Progenitor cell of endocrine pancreas (in vitro differentiated cells): Measurements from ENCODE around the gene YTHDF1. TPM values are rescaled to one million over a fixed set of nuclear protein-coding genes. Genes with fewer than 3 reads are reported as not detected.

ENCODE experiments used
- DNase-seq: peaks from one replicate; pipeline ENCODE4 v3.0.0; 2021; ENCODE audit warnings: low spot score; ENCODE audit not compliant: unreplicated experiment
- H3K27ac Mint-ChIP-seq: 2 replicates; pipeline ENCODE4 v1.8.0; 2021; ENCODE audit warnings: mild to moderate bottlenecking, moderate library complexity, mixed read lengths
- H3K27me3 Mint-ChIP-seq: 2 replicates; pipeline ENCODE4 v1.8.0; 2021; ENCODE audit warnings: mixed read lengths
- H3K36me3 Mint-ChIP-seq: 2 replicates; pipeline ENCODE4 v1.8.0; 2022; ENCODE audit warnings: mixed read lengths; ENCODE audit not compliant: insufficient read depth
- H3K4me1 Mint-ChIP-seq: 2 replicates; pipeline ENCODE4 v1.8.0; 2021; ENCODE audit warnings: low read depth, mixed read lengths
- H3K4me3 Mint-ChIP-seq: 2 replicates; pipeline ENCODE4 v1.8.0; 2021; ENCODE audit warnings: low read depth, mild to moderate bottlenecking, moderate library complexity, mixed read lengths
- H3K9me3 Mint-ChIP-seq: 2 replicates; pipeline ENCODE4 v1.8.0; 2021; ENCODE audit warnings: low read depth, mixed read lengths
- CTCF ChIP-seq: fragments of 200-600 bp; sonication (generic); IDR thresholded peaks from one replicate; pipeline ENCODE4 v1.5.0; 2021; ENCODE audit warnings: antibody characterized with exemption, mild to moderate bottlenecking; ENCODE audit not compliant: unreplicated experiment
- long read RNA-seq: library from polyadenylated mRNA; unstranded; transcript quantifications from one replicate; pipeline ENCODE4 v2.0.0, GENCODE V29; 2020
- total RNA-seq: library from RNA; stranded (reverse); gene quantifications from 2 replicates; pipeline ENCODE4 v1.2.1, GENCODE V29; 2021

YTHDF1 gene
- 51.2 and 53.8 TPM in 2 replicates for total RNA-seq
- long read RNA-seq, partial matches to known transcripts = 16 of 21 reads
- long read RNA-seq, other reads (novel, unspliced or antisense) = 5 of 21 reads

- Mint-ChIP-seq H3K4me3 (peak within 1 kb of the TSS; percentile 99), H3K27me3 (peaks cover 9% of the 10 kb centered on the region), H3K4me1 (peaks cover 28% of the 10 kb centered on the region), H3K36me3 (peaks cover 16% of the 10 kb centered on the region), H3K27ac (peak within 1 kb of the TSS; percentile 98), H3K9me3 (no peaks in the 10 kb centered on the region)
- no peak for TF ChIP-seq CTCF
- peak; percentile 95 for DNase-seq
Observed at GRCh38 chr20:63216041-63216848, at the start of gene YTHDF1. Gene YTHDF1 (minus strand): TSS chr20:63216131. CDS start chr20:63215892, 239 bp downstream.

- TF ChIP-seq CTCF = no peak
- no peak for DNase-seq
- Mint-ChIP-seq H3K36me3 (no peaks in the 10 kb centered on the region), H3K27me3 (peaks cover 10% of the 10 kb centered on the region), H3K4me3 (no peak overlapping the region), H3K9me3 (no peaks in the 10 kb centered on the region), H3K27ac (no peak overlapping the region), H3K4me1 (peaks cover 6% of the 10 kb centered on the region)
Observed at GRCh38 chr20:63264519-63264918, 48.6 kb upstream of the YTHDF1 start.

- DNase-seq = no peak
- Mint-ChIP-seq H3K36me3 (no peaks in the 10 kb centered on the region), H3K27ac (no peak overlapping the region), H3K27me3 (peaks cover 12% of the 10 kb centered on the region), H3K9me3 (no peaks in the 10 kb centered on the region), H3K4me1 (peaks cover 6% of the 10 kb centered on the region), H3K4me3 (no peak overlapping the region)
- no peak for TF ChIP-seq CTCF
Observed at GRCh38 chr20:63264000-63264399, 48.1 kb upstream of the YTHDF1 start.

- Mint-ChIP-seq H3K27ac (peak overlapping the region; percentile 31), H3K36me3 (no peaks in the 10 kb centered on the region), H3K27me3 (peaks cover 18% of the 10 kb centered on the region), H3K4me1 (peaks cover 6% of the 10 kb centered on the region), H3K4me3 (no peak overlapping the region), H3K9me3 (no peaks in the 10 kb centered on the region)
- no peak for DNase-seq
- no peak for TF ChIP-seq CTCF
Observed at GRCh38 chr20:63262836-63263235, 46.9 kb upstream of the YTHDF1 start.

- peaks cover 22% of the 10 kb centered on the region for H3K27me3 Mint-ChIP-seq
- no peaks in the 10 kb centered on the region for H3K36me3 Mint-ChIP-seq
- no peak overlapping the region for H3K27ac Mint-ChIP-seq
- peaks cover 6% of the 10 kb centered on the region for H3K4me1 Mint-ChIP-seq
- no peaks in the 10 kb centered on the region for H3K9me3 Mint-ChIP-seq
- no peak for DNase-seq
- no peak overlapping the region for H3K4me3 Mint-ChIP-seq
- TF ChIP-seq CTCF = no peak
Observed at GRCh38 chr20:63261795-63262528, 46.0 kb upstream of the YTHDF1 start.
